ENCODE results near the gene CPEB4.

DNA sequence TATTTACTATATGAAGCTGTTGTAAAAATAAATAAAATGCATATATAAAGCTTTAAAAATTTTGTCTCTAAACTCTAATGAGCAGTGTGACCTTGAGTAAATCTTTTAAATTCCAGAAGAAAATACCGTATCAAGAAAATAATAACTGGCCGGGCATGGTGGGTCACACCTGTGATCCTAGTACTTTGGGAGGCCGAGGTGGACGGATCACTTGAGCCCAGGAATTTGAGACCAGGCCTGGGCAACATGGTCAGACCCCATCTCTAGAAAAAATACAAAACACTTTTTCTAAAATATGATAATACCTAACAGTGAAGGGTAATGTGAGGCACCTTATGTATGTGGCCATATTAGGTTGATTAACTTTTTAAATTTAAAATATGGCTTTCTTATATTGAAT lies 8.5 kb downstream of the CPEB4 start:
- TF ChIP-seq EZH2 (IDR thresholded peaks at IDR 0.05), result no peak
- no peak for TF ChIP-seq POLR2AphosphoS5 (IDR thresholded peaks at IDR 0.05; ENCODE audit: borderline replicate concordance, low read depth, low read length)
- TF ChIP-seq FOXP2 (optimal IDR thresholded peaks at IDR 0.05; ENCODE audit: control extremely low read depth, extremely low read length, insufficient read depth), result no peak
